ENCODE measurements around the gene ILF2. TPM values are rescaled to one million over a fixed set of nuclear protein-coding genes. Genes with fewer than 3 reads are reported as not detected.

The ILF2 gene
- total RNA-seq, 1 experiment from 2014 or later, result 420 TPM

DNA sequence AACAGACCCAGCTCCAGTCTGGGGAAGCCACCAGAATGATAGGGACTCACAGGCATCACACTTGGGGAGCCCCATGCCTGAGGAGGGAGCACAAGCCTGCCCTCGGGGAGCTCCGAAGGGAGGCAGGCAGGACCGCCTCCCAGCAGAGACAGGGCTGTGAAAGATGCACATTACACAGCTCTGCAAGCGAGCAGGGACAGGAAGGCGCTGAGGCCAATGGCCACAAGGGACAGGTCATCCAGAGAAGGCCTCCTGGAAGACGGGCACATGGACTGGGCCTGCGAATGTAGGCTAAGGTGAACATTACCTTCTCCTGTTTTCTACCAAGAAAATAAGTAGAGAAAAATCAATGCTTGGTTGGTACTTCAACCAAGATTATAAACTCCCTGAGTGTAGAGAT, 11.9 kb upstream of the ILF2 start:
- no peak for TF ChIP-seq EZH2 (IDR thresholded peaks at IDR 0.05; ENCODE audit: borderline replicate concordance, low read depth, low read length, poor library complexity, severe bottlenecking)
- TF ChIP-seq, protein P1, sequence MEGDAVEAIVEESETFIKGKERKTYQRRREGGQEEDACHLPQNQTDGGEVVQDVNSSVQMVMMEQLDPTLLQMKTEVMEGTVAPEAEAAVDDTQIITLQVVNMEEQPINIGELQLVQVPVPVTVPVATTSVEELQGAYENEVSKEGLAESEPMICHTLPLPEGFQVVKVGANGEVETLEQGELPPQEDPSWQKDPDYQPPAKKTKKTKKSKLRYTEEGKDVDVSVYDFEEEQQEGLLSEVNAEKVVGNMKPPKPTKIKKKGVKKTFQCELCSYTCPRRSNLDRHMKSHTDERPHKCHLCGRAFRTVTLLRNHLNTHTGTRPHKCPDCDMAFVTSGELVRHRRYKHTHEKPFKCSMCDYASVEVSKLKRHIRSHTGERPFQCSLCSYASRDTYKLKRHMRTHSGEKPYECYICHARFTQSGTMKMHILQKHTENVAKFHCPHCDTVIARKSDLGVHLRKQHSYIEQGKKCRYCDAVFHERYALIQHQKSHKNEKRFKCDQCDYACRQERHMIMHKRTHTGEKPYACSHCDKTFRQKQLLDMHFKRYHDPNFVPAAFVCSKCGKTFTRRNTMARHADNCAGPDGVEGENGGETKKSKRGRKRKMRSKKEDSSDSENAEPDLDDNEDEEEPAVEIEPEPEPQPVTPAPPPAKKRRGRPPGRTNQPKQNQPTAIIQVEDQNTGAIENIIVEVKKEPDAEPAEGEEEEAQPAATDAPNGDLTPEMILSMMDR (conservative IDR thresholded peaks at IDR 0.05; ENCODE audit: low read depth, low read length), result no peak
- no peak overlapping the region for H3K4me3 ChIP-seq (ENCODE audit: low read depth, low read length, poor library complexity, severe bottlenecking)
- peaks cover 40% of the 10 kb centered on the region for H3K27me3 ChIP-seq (replicated peaks; ENCODE audit: insufficient read depth, low read depth, low read length, poor library complexity)
- no TSS peak for BruUV-seq (replicated peaks)
- H3K36me3 ChIP-seq (ENCODE audit: insufficient read depth, low read length, poor library complexity, severe bottlenecking), result no peaks in the 10 kb centered on the region
- CTCF ChIA-PET, result no interaction called here
- no peak overlapping the region for H3K27ac ChIP-seq (ENCODE audit: low read depth, low read length, poor library complexity, severe bottlenecking)
- POLR2A ChIA-PET (ENCODE audit: low non-redundant PET), result no interaction called here
- H3K4me1 ChIP-seq (ENCODE audit: insufficient read depth, low read length, poor library complexity, severe bottlenecking), result peaks cover 23% of the 10 kb centered on the region
- intact Hi-C loops (cut with micrococcal nuclease; ENCODE audit: unreplicated experiment), result no loop called here
- no peaks in the 10 kb centered on the region for H3K9me3 ChIP-seq (ENCODE audit: low read depth, low read length, poor library complexity, severe bottlenecking)
- DNase-seq (ENCODE audit: low spot score), result no peak

DNA sequence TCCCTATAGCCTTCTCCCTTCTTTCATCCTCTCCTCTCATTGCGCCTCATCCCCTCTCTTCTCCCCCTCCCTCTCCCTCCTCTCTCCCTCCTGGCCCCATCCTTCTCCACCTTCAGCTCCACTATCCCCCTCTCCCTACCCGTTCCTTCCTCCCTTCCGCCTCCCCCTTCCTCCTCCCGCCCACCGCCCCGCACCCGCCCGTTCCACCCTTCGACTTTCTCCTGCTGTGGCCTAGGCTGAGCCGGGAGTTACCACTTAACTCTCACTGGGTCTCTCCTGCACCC, 9.3 kb upstream of the ILF2 start:
- POLR2A ChIA-PET (ENCODE audit: low non-redundant PET), result no interaction called here

DNA sequence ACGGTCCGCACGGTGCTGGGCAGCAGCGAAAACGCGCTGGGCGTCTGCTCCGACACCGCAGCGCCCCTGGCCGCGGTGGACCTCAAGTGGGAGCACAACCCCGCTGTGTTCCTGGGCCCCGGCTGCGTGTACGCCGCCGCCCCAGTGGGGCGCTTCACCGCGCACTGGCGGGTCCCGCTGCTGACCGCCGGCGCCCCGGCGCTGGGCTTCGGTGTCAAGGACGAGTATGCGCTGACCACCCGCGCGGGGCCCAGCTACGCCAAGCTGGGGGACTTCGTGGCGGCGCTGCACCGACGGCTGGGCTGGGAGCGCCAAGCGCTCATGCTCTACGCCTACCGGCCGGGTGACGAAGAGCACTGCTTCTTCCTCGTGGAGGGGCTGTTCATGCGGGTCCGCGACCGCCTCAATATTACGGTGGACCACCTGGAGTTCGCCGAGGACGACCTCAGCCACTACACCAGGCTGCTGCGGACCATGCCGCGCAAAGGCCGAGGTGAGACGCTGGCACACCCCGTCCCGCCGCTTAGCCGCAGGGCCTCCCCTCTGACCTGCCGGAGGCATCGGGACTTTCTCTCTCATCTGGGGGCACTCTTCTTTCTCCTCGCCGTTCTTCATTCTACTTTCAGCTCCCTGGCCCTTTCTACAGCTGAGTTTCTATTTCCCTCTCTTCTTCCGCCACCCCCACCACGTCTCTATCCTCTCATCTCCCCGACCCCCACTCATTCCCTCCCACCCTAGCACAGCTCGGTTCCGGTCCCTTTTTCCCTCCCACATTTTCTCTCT, 8.7 kb upstream of the ILF2 start:
- no TSS peak for BruUV-seq (replicated peaks)
- no peak for TF ChIP-seq EZH2 (IDR thresholded peaks at IDR 0.05; ENCODE audit: borderline replicate concordance, low read depth, low read length, poor library complexity, severe bottlenecking)
- TF ChIP-seq, protein P1 (conservative IDR thresholded peaks at IDR 0.05; ENCODE audit: low read depth, low read length), result peak; percentile 28; the same call in 1 of the 2 replicates
- POLR2A ChIA-PET (ENCODE audit: low non-redundant PET), result no interaction called here
- no peak for DNase-seq (ENCODE audit: low spot score)
- CTCF ChIA-PET, result no interaction called here
- peaks cover 26% of the 10 kb centered on the region for H3K4me1 ChIP-seq (ENCODE audit: insufficient read depth, low read length, poor library complexity, severe bottlenecking)
- no peak overlapping the region for H3K27ac ChIP-seq (ENCODE audit: low read depth, low read length, poor library complexity, severe bottlenecking)
- peaks cover 40% of the 10 kb centered on the region for H3K27me3 ChIP-seq (replicated peaks; ENCODE audit: insufficient read depth, low read depth, low read length, poor library complexity)
- peak overlapping the region; percentile 45 for H3K4me3 ChIP-seq (ENCODE audit: low read depth, low read length, poor library complexity, severe bottlenecking)
- H3K36me3 ChIP-seq (ENCODE audit: insufficient read depth, low read length, poor library complexity, severe bottlenecking), result no peaks in the 10 kb centered on the region
- intact Hi-C loops (cut with micrococcal nuclease; ENCODE audit: unreplicated experiment), result loop anchor here (1.0 to 2.0 kb wide), 3 partner anchors 69 to 307 kb away; partner anchors contain the start of gene RAB13
- H3K9me3 ChIP-seq (ENCODE audit: low read depth, low read length, poor library complexity, severe bottlenecking), result no peaks in the 10 kb centered on the region

More for the DNA sequence above, 9.3 kb upstream of the ILF2 start:
- CTCF ChIA-PET, result no interaction called here
- Histone ChIP-seq H3K27me3 (replicated peaks; ENCODE audit: insufficient read depth, low read depth, low read length, poor library complexity) (peaks cover 40% of the 10 kb centered on the region), H3K9me3 (ENCODE audit: low read depth, low read length, poor library complexity, severe bottlenecking) (no peaks in the 10 kb centered on the region), H3K36me3 (ENCODE audit: insufficient read depth, low read length, poor library complexity, severe bottlenecking) (no peaks in the 10 kb centered on the region), H3K27ac (ENCODE audit: low read depth, low read length, poor library complexity, severe bottlenecking) (no peak overlapping the region), H3K4me3 (ENCODE audit: low read depth, low read length, poor library complexity, severe bottlenecking) (peak overlapping the region; percentile 45), H3K4me1 (ENCODE audit: insufficient read depth, low read length, poor library complexity, severe bottlenecking) (peaks cover 26% of the 10 kb centered on the region)
- intact Hi-C loops (cut with micrococcal nuclease; ENCODE audit: unreplicated experiment), result no loop called here
- TF ChIP-seq EZH2 (IDR thresholded peaks at IDR 0.05; ENCODE audit: borderline replicate concordance, low read depth, low read length, poor library complexity, severe bottlenecking), result no peak
- TF ChIP-seq, protein P1 (conservative IDR thresholded peaks at IDR 0.05; ENCODE audit: low read depth, low read length), result no peak
- no TSS peak for BruUV-seq (replicated peaks)
- no peak for DNase-seq (ENCODE audit: low spot score)

All from A673 (cell line).